ENCODE measurements around the gene CALML3.

Gene CALML3

GRCh38 chr10:5492322-5492855 lies 32.4 kb upstream of the CALML3 start:
- DNase-seq, result no peak

- DNase-seq, result no peak
Measured at GRCh38 chr10:5492929-5493576, 31.7 kb upstream of the CALML3 start.

DNA sequence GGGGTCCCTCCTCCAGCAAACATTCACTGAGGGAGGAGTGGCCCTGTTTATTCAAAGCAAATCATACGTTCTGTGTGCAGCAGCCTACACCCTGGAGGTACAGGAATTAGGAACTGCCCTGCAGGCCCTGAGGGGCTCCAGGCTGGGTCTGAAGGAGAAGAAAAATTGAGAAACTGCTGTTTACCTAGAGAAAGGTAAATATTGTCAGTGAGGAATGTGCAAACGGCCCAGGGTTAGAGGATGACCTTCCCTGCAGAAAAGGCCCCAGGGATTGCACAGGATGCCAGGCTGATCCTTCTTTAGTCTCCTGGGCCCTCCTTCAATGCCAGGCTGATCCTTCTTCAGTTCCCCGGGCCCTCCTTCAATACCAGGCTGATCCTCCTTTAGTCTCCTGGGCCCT lies 31.1 kb upstream of the CALML3 start:
- DNase-seq, result no peak

- no peak for DNase-seq
Measured at GRCh38 chr10:5494611-5495010, 30.1 kb upstream of the CALML3 start.

- DNase-seq, result no peak
Measured at GRCh38 chr10:5496261-5497250, 28.2 kb upstream of the CALML3 start.

- DNase-seq, result no peak
Measured at GRCh38 chr10:5497289-5497688, 27.5 kb upstream of the CALML3 start.

DNA sequence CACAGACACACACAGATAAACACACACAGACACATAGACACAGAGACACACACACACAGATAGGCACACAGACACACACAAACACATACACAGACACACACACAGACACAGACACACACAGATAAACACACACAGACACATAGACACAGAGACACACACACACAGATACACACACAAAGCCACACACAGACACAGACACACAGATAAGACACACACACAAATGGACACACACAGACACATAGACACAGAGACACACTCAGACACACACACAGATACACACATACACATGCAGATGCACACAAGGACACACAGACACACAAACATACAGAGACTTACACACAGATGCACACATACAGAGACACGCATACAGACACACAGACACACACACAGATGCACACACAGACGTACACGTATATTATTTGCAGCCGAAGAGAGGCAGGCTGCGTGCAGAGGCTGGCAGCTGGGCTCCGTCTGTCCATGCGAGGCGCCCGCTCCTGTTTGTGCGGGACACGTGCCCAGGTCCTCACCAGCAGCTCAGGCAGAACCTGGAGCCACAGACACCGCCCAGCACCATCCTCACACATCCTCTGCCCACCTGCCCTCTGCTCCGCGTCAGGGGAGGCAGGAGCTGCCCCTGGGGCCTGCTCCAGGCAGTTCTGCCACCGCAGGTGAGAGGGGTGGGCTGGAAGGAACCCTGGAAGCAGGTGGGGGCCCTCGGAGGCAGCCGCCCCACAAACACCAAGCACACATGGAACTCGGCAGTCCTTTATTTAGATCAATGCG lies 26.6 kb upstream of the CALML3 start:
- no peak for DNase-seq

DNA sequence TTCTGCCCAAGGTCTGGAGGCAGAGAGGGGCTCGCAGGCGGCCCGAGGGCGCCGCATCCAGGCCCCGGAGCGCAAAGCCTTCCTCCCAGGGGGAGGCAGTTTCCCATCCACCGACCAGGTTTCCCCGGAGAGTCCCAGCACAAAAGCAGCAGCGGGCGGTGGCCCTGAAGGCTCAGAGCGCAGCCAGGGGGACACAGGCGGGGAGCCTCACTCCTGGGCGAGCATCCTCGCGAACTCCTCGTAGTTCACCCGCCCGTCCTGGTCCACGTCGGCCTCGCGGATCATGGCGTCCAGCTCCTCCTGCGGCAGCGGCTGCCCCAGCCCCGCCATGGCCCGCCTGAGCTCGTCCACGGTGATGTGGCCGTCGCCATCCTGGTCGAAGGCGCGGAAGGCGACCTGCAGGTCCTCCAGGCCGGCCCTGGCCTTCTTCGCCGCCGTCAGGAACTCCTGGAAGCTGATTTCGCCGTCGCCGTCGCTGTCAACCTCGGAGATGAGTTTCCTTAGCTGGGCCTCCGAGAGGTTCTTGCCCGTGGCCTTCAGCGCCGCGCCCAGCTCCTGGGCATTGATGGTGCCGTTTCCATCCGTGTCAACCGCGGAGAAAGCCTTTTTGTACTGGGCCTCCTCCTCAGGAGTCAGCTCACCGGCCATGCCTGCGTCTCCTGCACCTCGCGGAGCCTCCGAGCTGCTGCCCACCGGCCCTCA lies 25.8 kb upstream of the CALML3 start:
- DNase-seq, result no peak

DNA sequence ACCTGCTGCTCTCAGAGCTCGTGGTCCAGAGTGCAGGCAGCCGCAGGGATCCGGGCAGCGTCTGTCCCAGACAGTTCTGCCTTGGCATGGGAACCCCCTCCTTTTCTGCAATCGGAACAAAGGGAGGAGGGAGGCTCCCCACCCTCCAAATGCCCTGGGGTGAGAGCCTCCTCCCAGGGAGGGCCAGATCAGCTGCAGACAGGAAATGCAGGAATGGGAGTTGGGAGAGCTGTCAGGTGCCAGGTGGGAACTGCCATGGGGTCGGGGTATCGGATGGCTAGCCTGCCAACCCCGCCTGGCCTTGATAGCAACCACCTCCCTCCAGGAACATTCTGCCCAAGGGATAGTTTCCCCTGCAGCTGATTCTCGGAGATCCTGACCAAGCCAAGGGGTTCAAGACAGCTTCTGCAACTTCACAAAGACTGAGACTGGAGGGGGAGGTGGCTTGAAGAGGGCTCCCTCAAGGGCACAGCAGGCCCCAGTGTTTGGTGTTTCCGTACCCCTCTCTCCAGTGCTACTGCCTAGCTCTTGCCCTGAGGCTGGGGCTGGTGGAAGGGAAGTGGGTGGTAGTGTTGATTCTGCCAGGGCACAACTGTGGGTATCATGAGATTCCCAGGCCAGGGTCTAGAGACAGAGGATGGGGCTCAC lies 25.1 kb upstream of the CALML3 start, which contains the start of gene CALML5:
Gene CALML5, minus strand, starts transcription at position 78 of the 648 bp plus-strand sequence. CDS start 132 bp downstream, outside the sequence.
- DNase-seq, result no peak

DNA sequence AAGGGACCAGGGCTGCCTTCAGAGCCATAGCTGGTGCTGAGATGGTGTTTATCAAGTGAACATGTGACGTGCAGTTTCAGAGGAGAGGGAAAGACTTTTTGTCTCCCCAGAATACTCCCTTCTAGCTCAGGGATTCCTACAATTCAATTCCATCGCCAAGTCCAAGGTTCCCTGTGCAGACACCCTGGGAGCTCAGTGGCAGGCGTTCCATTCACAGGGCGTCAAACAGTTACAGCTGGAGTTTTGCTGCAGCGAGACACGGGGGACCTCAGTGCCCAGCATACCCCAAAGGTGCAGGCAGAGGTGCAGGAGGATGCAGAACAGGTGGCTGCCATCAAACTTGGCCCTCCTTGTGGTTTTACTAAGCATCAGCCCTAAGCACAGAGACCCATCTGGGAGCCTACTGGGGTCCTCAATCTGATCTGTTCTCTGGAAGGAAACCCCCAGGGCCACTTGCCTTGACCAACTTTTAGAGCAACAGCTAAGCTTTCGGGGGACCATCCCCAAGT lies 24.5 kb upstream of the CALML3 start:
- no peak for DNase-seq

DNA sequence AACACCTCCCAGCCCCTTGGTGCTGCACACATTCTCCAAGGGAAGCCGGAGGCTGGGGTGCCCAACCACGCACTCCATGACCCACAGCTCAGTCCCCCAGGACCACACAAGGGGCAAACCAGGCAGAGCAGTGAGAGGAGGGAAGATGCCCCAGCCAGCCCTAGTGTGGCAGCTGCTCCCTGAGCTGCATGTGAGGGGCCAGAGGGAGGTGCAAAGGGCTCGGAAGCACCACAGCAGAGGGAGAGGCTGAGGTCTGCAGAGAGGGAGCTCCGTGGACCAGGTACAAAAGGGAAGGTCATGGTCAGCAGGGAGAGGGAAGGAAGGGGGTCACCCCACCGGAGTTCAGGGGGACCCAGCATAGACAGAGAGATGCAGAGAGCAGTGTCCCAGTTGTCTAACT lies 23.9 kb upstream of the CALML3 start:
- DNase-seq, result no peak

DNA sequence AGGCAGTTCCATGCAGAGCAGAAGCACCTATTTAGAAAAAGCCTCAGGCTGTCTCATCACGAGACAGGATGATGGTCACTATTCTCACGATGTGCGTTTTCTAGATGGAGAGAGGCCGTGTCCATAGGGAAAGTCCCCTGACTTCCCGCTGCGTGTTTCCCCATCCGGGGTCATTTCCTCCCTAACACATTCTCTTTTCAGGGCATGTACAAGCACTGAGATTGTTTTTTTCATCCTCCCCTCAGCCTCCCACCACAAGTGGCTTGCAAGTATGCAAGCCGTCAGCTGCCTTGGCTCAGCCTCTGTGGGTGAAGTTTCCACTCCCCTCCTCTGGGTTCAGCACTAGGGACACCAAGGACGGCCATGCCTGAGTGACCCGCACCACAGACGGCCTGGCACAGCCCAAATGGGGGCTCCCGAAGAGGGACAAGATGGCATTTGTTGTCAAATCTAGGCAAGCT lies 22.7 kb upstream of the CALML3 start:
- no peak for DNase-seq

DNA sequence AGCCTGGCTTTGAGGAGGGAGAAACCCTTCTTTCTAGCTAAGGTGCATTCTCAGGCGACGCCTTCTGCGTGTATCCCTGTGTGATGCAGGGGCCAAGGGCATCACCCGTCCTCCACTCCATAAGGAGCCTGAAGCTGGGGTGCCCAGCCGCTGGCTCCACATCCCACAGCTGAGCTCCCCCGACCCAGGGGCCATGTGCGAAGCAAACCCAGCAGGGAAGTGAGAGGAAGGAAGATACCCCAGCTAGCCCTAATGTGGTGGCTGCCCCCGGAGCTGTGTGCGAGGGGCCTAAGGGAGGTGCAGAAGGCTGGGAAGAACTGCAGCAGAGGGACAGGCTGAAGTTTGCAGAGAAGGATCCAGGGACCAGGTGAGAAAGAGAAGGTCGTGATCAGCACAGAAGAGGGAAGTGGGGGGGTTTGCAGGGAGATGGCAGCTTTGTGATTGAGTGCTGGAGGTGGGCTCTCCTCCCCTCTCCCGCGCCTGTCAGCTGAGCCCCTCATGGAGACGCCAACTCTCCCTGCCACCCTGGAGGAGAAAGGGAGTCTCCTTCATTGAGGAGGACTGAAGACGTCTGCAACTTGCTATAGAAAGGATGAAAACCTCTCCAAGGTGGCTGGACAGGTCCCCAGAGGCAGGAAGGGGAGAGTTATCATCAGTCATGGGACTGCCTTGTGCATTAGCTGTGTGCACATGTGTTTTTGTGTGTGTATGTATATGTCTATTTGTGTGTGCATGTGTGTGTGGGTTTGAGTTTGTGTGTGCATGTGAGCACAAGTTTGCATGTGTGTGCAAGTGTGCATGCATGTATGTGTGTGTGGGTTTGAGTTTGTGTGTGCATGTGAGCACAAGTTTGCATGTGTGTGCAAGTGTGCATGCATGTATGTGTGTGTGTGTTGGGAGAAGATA lies 21.9 kb upstream of the CALML3 start:
- DNase-seq, result no peak

GRCh38 chr10:5503477-5503835 lies 21.3 kb upstream of the CALML3 start:
- no peak for DNase-seq

GRCh38 chr10:5504146-5505072 lies 20.4 kb upstream of the CALML3 start:
- no peak for DNase-seq

- DNase-seq, result no peak
Measured at GRCh38 chr10:5506246-5506645, 18.5 kb upstream of the CALML3 start.

DNA sequence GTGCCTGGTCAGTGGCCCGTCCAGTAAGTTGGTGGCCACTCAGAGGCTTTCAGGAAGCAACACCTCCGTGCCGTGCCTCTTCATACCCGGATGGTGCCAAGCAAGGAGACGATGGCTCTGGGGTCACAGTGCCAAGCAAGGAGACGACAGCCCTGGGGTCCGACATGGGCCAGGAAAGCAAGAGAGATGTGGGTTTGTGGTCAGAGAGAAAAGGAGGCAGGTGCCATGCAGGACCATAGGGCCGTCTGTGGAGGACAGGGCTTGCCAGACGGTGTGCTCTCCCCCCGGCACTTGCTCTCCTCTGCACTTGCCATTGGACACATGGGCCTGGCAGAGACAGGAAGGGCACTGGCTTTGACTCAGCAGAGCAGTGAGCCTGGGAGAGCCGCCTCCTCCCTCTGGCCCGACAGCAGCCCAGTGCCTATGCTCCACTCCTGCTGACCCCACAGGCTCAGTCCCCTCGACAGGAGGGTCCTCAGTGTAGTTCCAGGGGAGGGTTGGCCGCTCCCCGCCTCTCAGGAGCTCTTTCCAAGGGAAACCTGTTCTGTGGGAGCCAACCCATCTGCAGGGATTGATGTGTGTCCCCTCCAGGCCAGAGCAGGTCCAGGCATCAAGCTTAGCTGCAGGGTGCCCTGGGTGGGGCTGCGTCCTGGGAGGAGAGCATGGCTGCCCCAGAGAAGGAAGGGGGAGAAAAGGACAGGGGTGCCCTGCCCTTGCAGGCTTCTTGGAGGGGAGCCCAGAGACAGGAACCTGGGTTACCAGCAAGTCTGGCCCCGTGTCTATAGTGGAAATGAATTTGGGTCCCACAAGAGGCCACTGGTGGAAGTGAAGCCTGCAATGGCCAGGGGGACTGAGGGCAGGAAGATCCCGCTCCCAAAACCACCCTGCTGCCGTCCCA lies 17.8 kb upstream of the CALML3 start:
- no peak for DNase-seq

DNA sequence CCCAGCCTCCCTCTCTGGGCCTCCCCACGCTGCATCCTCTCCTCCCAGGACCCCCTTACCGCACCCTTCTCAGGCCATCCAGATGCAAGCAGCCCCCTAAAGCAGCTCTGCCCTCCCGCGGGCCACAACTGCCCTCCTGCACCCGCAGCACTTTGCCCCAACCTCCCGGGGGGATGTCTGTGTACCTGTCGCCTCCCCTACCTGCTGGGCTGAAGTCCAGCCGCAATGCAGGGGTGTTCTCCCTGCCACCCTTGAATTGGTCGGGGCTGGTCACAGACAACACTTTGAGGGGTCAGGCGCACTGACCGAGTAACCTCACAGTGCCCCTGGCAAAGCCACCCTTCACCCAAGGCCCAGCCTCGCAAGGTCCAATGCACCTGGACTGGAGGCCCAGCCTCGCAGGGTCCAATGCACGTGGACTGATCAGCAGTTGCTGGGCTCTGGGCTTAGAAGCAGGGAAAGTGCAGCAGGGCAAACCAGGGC lies 17.1 kb upstream of the CALML3 start:
- DNase-seq, result no peak
